ENCODE results near the gene ZFAND4.

DNA sequence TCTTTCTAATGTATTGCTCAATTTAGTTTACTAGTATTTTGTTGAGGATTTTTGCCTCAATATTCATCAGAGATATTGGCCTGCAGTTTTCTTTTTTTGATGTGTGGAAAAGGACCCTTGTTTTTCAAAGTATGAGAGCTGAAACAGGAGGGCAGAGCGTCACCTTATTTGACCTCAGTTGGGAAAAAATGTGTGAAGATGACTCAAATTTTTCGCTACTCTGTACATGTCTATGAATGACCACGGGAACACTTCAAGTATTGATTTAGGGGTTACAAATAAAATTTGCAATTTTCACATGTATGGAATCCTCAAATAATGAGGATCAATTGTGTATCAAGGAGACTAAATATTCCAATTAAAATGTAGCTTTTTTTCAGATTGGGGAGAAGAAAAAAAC is 103.1 kb downstream of the ZFAND4 start:
- TF ChIP-seq, protein P1, sequence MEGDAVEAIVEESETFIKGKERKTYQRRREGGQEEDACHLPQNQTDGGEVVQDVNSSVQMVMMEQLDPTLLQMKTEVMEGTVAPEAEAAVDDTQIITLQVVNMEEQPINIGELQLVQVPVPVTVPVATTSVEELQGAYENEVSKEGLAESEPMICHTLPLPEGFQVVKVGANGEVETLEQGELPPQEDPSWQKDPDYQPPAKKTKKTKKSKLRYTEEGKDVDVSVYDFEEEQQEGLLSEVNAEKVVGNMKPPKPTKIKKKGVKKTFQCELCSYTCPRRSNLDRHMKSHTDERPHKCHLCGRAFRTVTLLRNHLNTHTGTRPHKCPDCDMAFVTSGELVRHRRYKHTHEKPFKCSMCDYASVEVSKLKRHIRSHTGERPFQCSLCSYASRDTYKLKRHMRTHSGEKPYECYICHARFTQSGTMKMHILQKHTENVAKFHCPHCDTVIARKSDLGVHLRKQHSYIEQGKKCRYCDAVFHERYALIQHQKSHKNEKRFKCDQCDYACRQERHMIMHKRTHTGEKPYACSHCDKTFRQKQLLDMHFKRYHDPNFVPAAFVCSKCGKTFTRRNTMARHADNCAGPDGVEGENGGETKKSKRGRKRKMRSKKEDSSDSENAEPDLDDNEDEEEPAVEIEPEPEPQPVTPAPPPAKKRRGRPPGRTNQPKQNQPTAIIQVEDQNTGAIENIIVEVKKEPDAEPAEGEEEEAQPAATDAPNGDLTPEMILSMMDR (IDR thresholded peaks at IDR 0.05): no peak
- TF ChIP-seq POLR2A (IDR thresholded peaks at IDR 0.05) (no peak), EP300 (IDR thresholded peaks at IDR 0.05) (no peak)

Data from ovary (tissue), 3 donors.